ENCODE measurements around the gene ZNF469.

ZNF469 gene

GRCh38 chr16:88389621-88390160 lies 6.9 kb downstream of the ZNF469 start:
- Mint-ChIP-seq H3K27me3 (ENCODE audit: low read depth, poor library complexity) (peaks cover 62% of the 10 kb centered on the region), H3K27ac (no peak overlapping the region)
- TF ChIP-seq CTCF (IDR thresholded peaks at IDR 0.05) = no peak

GRCh38 chr16:88390265-88390664 lies 7.5 kb downstream of the ZNF469 start:
- Mint-ChIP-seq H3K27ac (no peak overlapping the region), H3K9me3 (no peaks in the 10 kb centered on the region)
- TF ChIP-seq CTCF (IDR thresholded peaks at IDR 0.05) = no peak

More at GRCh38 chr16:88389621-88390160, 6.9 kb downstream of the ZNF469 start:
- no peaks in the 10 kb centered on the region for H3K36me3 Mint-ChIP-seq (ENCODE audit: low read depth)
- H3K4me3 Mint-ChIP-seq = no peak overlapping the region
- DNase-seq = no peak
- H3K4me1 Mint-ChIP-seq = no peaks in the 10 kb centered on the region
- H3K9me3 Mint-ChIP-seq = no peaks in the 10 kb centered on the region

GRCh38 chr16:88390735-88391134 lies 8.0 kb downstream of the ZNF469 start:
- Mint-ChIP-seq H3K9me3 (no peaks in the 10 kb centered on the region), H3K36me3 (ENCODE audit: low read depth) (no peaks in the 10 kb centered on the region), H3K27ac (no peak overlapping the region), H3K4me1 (no peaks in the 10 kb centered on the region), H3K4me3 (no peak overlapping the region), H3K27me3 (ENCODE audit: low read depth, poor library complexity) (peaks cover 54% of the 10 kb centered on the region)
- DNase-seq = no peak
- TF ChIP-seq CTCF (IDR thresholded peaks at IDR 0.05) = no peak

More at GRCh38 chr16:88390265-88390664, 7.5 kb downstream of the ZNF469 start:
- no peaks in the 10 kb centered on the region for H3K4me1 Mint-ChIP-seq
- H3K36me3 Mint-ChIP-seq (ENCODE audit: low read depth) = no peaks in the 10 kb centered on the region
- H3K4me3 Mint-ChIP-seq = no peak overlapping the region
- no peak for DNase-seq
- H3K27me3 Mint-ChIP-seq (ENCODE audit: low read depth, poor library complexity) = peaks cover 58% of the 10 kb centered on the region

GRCh38 chr16:88391144-88391850 lies 8.5 kb downstream of the ZNF469 start:
- Mint-ChIP-seq H3K27me3 (ENCODE audit: low read depth, poor library complexity) (peaks cover 52% of the 10 kb centered on the region), H3K9me3 (no peaks in the 10 kb centered on the region), H3K27ac (no peak overlapping the region), H3K4me3 (no peak overlapping the region), H3K4me1 (no peaks in the 10 kb centered on the region), H3K36me3 (ENCODE audit: low read depth) (no peaks in the 10 kb centered on the region)
- no peak for TF ChIP-seq CTCF (IDR thresholded peaks at IDR 0.05)
- no peak for DNase-seq

- peak overlapping the region; percentile 57 for H3K27ac Mint-ChIP-seq
- peaks cover 45% of the 10 kb centered on the region for H3K27me3 Mint-ChIP-seq (ENCODE audit: low read depth, poor library complexity)
- DNase-seq = no peak
- no peaks in the 10 kb centered on the region for H3K9me3 Mint-ChIP-seq
- H3K36me3 Mint-ChIP-seq (ENCODE audit: low read depth) = no peaks in the 10 kb centered on the region
- H3K4me1 Mint-ChIP-seq = no peaks in the 10 kb centered on the region
- H3K4me3 Mint-ChIP-seq = no peak overlapping the region
- no peak for TF ChIP-seq CTCF (IDR thresholded peaks at IDR 0.05)
These were observed 9.4 kb downstream of the ZNF469 start for GRCh38 chr16:88392111-88392510.

- no peak for TF ChIP-seq CTCF (IDR thresholded peaks at IDR 0.05)
- H3K27me3 Mint-ChIP-seq (ENCODE audit: low read depth, poor library complexity) = peaks cover 44% of the 10 kb centered on the region
- DNase-seq = no peak
- no peak overlapping the region for H3K4me3 Mint-ChIP-seq
- H3K36me3 Mint-ChIP-seq (ENCODE audit: low read depth) = no peaks in the 10 kb centered on the region
- H3K9me3 Mint-ChIP-seq = no peaks in the 10 kb centered on the region
- peak overlapping the region; percentile 57 for H3K27ac Mint-ChIP-seq
- H3K4me1 Mint-ChIP-seq = peaks cover 5% of the 10 kb centered on the region
These were observed 9.9 kb downstream of the ZNF469 start for GRCh38 chr16:88392616-88393015.
